PC-3 (cell line): ENCODE results near the gene RGS14.

Experiments
- CTCF ChIP-seq: fragments of 300-600 bp; sonication (generic); conservative IDR thresholded peaks from 2 replicates; pipeline ENCODE4 v1.5.1; 2017; ENCODE audit warnings: antibody characterized with exemption, low read depth, mild to moderate bottlenecking, low read length
- EZH2 ChIP-seq: fragments of 300-600 bp; sonication (generic); IDR thresholded peaks from one replicate; pipeline ENCODE4 v1.6.1; 2017; ENCODE audit warnings: antibody characterized with exemption, mild to moderate bottlenecking, low read length; ENCODE audit not compliant: unreplicated experiment
- EZH2phosphoT487 ChIP-seq: fragments of 300-600 bp; sonication (generic); IDR thresholded peaks from 2 replicates; pipeline ENCODE4 v1.6.1; 2018; ENCODE audit warnings: mild to moderate bottlenecking, antibody characterized with exemption, low read length, borderline replicate concordance

- TF ChIP-seq EZH2 = no peak
- TF ChIP-seq CTCF = no peak
- no peak for TF ChIP-seq EZH2phosphoT487
Observed at GRCh38 chr5:177396078-177396477, 38.4 kb downstream of the RGS14 start.
